Neuronal stem cell (in vitro differentiated cells): ENCODE measurements around the gene ANKMY1.

ENCODE experiments used
- DNase-seq: peaks from one replicate; pipeline ENCODE4 v3.0.0-alpha.2; 2013; ENCODE audit warnings: low spot score
- H2AFZ ChIP-seq: one replicate; pipeline ENCODE4 v1.6.1; 2013; ENCODE audit warnings: mild to moderate bottlenecking, low read length, inconsistent platforms
- H2AK5ac ChIP-seq: 2 replicates; pipeline ENCODE4 v1.6.1; 2013; ENCODE audit warnings: low read depth, mild to moderate bottlenecking, inconsistent platforms, low read length, moderate library complexity, mixed read lengths
- H2BK120ac ChIP-seq: 2 replicates; pipeline ENCODE4 v1.6.1; 2013; ENCODE audit warnings: low read depth, mild to moderate bottlenecking, inconsistent platforms, low read length, moderate library complexity, mixed read lengths
- H2BK12ac ChIP-seq: one replicate; pipeline ENCODE4 v1.6.1; 2013; ENCODE audit warnings: low read length, inconsistent platforms
- H2BK15ac ChIP-seq: 2 replicates; pipeline ENCODE4 v1.6.1; 2013; ENCODE audit warnings: mild to moderate bottlenecking, low read length, inconsistent platforms, mixed read lengths
- H2BK5ac ChIP-seq: one replicate; pipeline ENCODE4 v1.6.1; 2013; ENCODE audit warnings: inconsistent platforms, mild to moderate bottlenecking, low read length, moderate library complexity
- H3K14ac ChIP-seq: one replicate; pipeline ENCODE4 v1.6.1; 2013; ENCODE audit warnings: low read length, inconsistent platforms
- H3K18ac ChIP-seq: 2 replicates; pipeline ENCODE4 v1.6.1; 2013; ENCODE audit warnings: low read length, inconsistent platforms
- H3K23ac ChIP-seq: 2 replicates; pipeline ENCODE4 v1.6.1; 2013; ENCODE audit warnings: low read depth, mild to moderate bottlenecking, mixed read lengths, low read length, inconsistent platforms; ENCODE audit not compliant: poor library complexity
- H3K27ac ChIP-seq: replicated peaks from 3 replicates; pipeline ENCODE4 v1.5.1; 2013; ENCODE audit warnings: low read length, inconsistent platforms
- H3K27me3 ChIP-seq, 3 experiments: 2 replicates each; pipeline ENCODE4 v1.6.1; 2013; ENCODE audit warnings: low read length in 3 of 3, mild to moderate bottlenecking in 2 of 3, inconsistent platforms in 1 of 3, low read depth in 1 of 3, mixed read lengths in 1 of 3, moderate library complexity in 1 of 3; ENCODE audit not compliant: control insufficient read depth in 3 of 3, insufficient read depth in 3 of 3
- H3K36me3 ChIP-seq, 2 donors: replicated peaks in 1 of 2; 2 replicates each; pipeline ENCODE4 v1.6.1; 2013; ENCODE audit warnings: low read length in 2 of 2; ENCODE audit not compliant: control insufficient read depth in 2 of 2, insufficient read depth in 2 of 2
- H3K4ac ChIP-seq: 2 replicates; pipeline ENCODE4 v1.6.1; 2013; ENCODE audit warnings: inconsistent platforms, mild to moderate bottlenecking, low read length, moderate library complexity
- H3K4me1 ChIP-seq, 2 donors: 1 replicate in 1 of 2; 2 replicates in 1 of 2; pipeline ENCODE4 v1.6.1; 2013; ENCODE audit warnings: low read length in 2 of 2, low read depth in 1 of 2; ENCODE audit not compliant: control insufficient read depth in 2 of 2, insufficient read depth in 1 of 2
- H3K4me2 ChIP-seq: one replicate; pipeline ENCODE4 v1.6.1; 2013; ENCODE audit warnings: mild to moderate bottlenecking, low read length, inconsistent platforms; ENCODE audit not compliant: insufficient read depth, poor library complexity, severe bottlenecking
- H3K4me3 ChIP-seq, 2 donors: 2 replicates each; pipeline ENCODE4 v1.5.1; 2013; ENCODE audit warnings: low read length in 2 of 2, mild to moderate bottlenecking in 2 of 2, inconsistent platforms in 1 of 2, moderate library complexity in 1 of 2
- H3K79me1 ChIP-seq: one replicate; pipeline ENCODE4 v1.6.1; 2013; ENCODE audit warnings: low read depth, mild to moderate bottlenecking, inconsistent platforms, low read length, moderate library complexity
- H3K9ac ChIP-seq: one replicate; pipeline ENCODE4 v1.6.1; 2013; ENCODE audit warnings: mild to moderate bottlenecking, low read depth, low read length, inconsistent platforms; ENCODE audit not compliant: poor library complexity
- H3K9me3 ChIP-seq, 2 donors: replicated peaks in 1 of 2; 2 replicates each; pipeline versions ENCODE3 to v1.6.1; 2013; ENCODE audit warnings: low read length in 2 of 2, mild to moderate bottlenecking in 2 of 2, inconsistent platforms in 1 of 2, low read depth in 1 of 2, mixed read lengths in 1 of 2, moderate library complexity in 1 of 2; ENCODE audit not compliant: control insufficient read depth in 2 of 2, insufficient read depth in 1 of 2
- H4K8ac ChIP-seq: one replicate; pipeline ENCODE4 v1.6.1; 2013; ENCODE audit warnings: low read depth, mild to moderate bottlenecking, inconsistent platforms, low read length, moderate library complexity
- H4K91ac ChIP-seq: one replicate; pipeline ENCODE4 v1.6.1; 2013; ENCODE audit warnings: low read length, low read depth, mild to moderate bottlenecking, inconsistent platforms; ENCODE audit not compliant: poor library complexity
- WGBS, 2 donors: extraction: QIAGEN DNeasy Blood & Tissue Kit; methylation state at CpG; one replicate each; pipeline ENCODE4 v1.1.7; 2013; ENCODE audit warnings: missing lambda C conversion rate in 2 of 2, mixed read lengths in 1 of 2; ENCODE audit not compliant: insufficient read length in 2 of 2, insufficient replicate concordance in 1 of 2; ENCODE audit errors: extremely low coverage in 2 of 2; 5-methylcytosine and 5-hydroxymethylcytosine counted together

ANKMY1 gene

GRCh38 chr2:240571314-240571973 lies 13.7 kb upstream of the ANKMY1 start:
- H3K79me1 ChIP-seq: peaks cover 2% of the 10 kb centered on the region
- DNase-seq: no peak
- no peak overlapping the region for H2AFZ ChIP-seq
- H3K23ac ChIP-seq: peak overlapping the region; percentile 73
- no peak overlapping the region for H2BK15ac ChIP-seq
- no peak overlapping the region for H4K8ac ChIP-seq
- H3K27me3 ChIP-seq: peaks cover 0 to 32% (median 16%) of the 10 kb centered on the region in 3 experiments
- no peak overlapping the region for H2BK12ac ChIP-seq
- H2BK5ac ChIP-seq: no peak overlapping the region
- H3K4ac ChIP-seq: no peak overlapping the region
- no peak overlapping the region for H3K4me2 ChIP-seq
- peak overlapping the region; percentile 64 for H3K18ac ChIP-seq
- no CpG with 5 or more reads among the region's 18 CpGs for WGBS, 2 donors
- peaks cover 0 to 2% of the 10 kb centered on the region in 2 donors for H3K9me3 ChIP-seq
- H3K27ac ChIP-seq: no peak overlapping the region
- H3K36me3 ChIP-seq: peaks cover 0 to 21% of the 10 kb centered on the region in 2 donors
- H4K91ac ChIP-seq: no peak overlapping the region
- peak overlapping the region; percentile 19 for H2AK5ac ChIP-seq
- H3K4me1 ChIP-seq: peaks cover 18% of the 10 kb centered on the region in 2 donors
- peak overlapping the region in 1 of 2 donors; percentile 11 for H3K4me3 ChIP-seq
- no peak overlapping the region for H2BK120ac ChIP-seq
- H3K9ac ChIP-seq: no peak overlapping the region
- no peak overlapping the region for H3K14ac ChIP-seq

- no peak overlapping the region for H3K9ac ChIP-seq
- peak overlapping the region in 1 of 2 donors; percentile 11 for H3K4me3 ChIP-seq
- H4K8ac ChIP-seq: no peak overlapping the region
- no peak overlapping the region for H3K14ac ChIP-seq
- no peak overlapping the region for H4K91ac ChIP-seq
- no peak overlapping the region for H2BK5ac ChIP-seq
- H3K36me3 ChIP-seq: peaks cover 0 to 17% of the 10 kb centered on the region in 2 donors
- peaks cover 22 to 23% of the 10 kb centered on the region in 2 donors for H3K4me1 ChIP-seq
- no peak overlapping the region for H2BK15ac ChIP-seq
- no peak overlapping the region for H3K18ac ChIP-seq
- H3K27me3 ChIP-seq: peaks cover 0 to 32% (median 16%) of the 10 kb centered on the region in 3 experiments
- H3K79me1 ChIP-seq: peaks cover 2% of the 10 kb centered on the region
- peak overlapping the region; percentile 19 for H2AK5ac ChIP-seq
- no peak overlapping the region for H3K4ac ChIP-seq
- H2BK12ac ChIP-seq: no peak overlapping the region
- H3K27ac ChIP-seq: no peak overlapping the region
- H3K4me2 ChIP-seq: no peak overlapping the region
- no peak for DNase-seq
- H2AFZ ChIP-seq: no peak overlapping the region
- WGBS, 2 donors: no CpG with 5 or more reads among the region's 11 CpGs
- H2BK120ac ChIP-seq: no peak overlapping the region
- peaks cover 0 to 2% of the 10 kb centered on the region in 2 donors for H3K9me3 ChIP-seq
- peak overlapping the region; percentile 57 for H3K23ac ChIP-seq
Observed at GRCh38 chr2:240570531-240571313, 12.9 kb upstream of the ANKMY1 start.

- Histone ChIP-seq H3K4me2 (peak overlapping the region; percentile 3), H3K9ac (no peak overlapping the region), H2AFZ (no peak overlapping the region), H3K4me3 (no peak overlapping the region), H3K18ac (no peak overlapping the region), H2BK5ac (no peak overlapping the region), H2AK5ac (peak overlapping the region; percentile 63), H3K23ac (peak overlapping the region; percentile 57), H3K4me1 (peaks cover 25% of the 10 kb centered on the region in 2 donors), H2BK120ac (no peak overlapping the region), H2BK12ac (no peak overlapping the region), H4K8ac (no peak overlapping the region), H2BK15ac (no peak overlapping the region), H4K91ac (no peak overlapping the region), H3K79me1 (peaks cover 2% of the 10 kb centered on the region), H3K14ac (no peak overlapping the region), H3K4ac (peak overlapping the region; percentile 53), H3K27me3 (peaks cover 0 to 32% (median 16%) of the 10 kb centered on the region in 3 experiments), H3K27ac (no peak overlapping the region), H3K36me3 (peaks cover 0 to 13% of the 10 kb centered on the region in 2 donors), H3K9me3 (peaks cover 0 to 4% of the 10 kb centered on the region in 2 donors)
- WGBS, 2 donors: no CpG with 5 or more reads among the region's 15 CpGs
- DNase-seq: no peak
Observed at GRCh38 chr2:240569998-240570530, 12.3 kb upstream of the ANKMY1 start.
